Astrocyte (in vitro differentiated cells and primary cell): ENCODE results near the gene APEX1. TPM values are rescaled to one million over a fixed set of nuclear protein-coding genes. Genes with fewer than 3 reads are reported as not detected.

ENCODE experiments used
- DNase-seq: peaks from one replicate; pipeline ENCODE4 v3.0.0-alpha.2; 2010; ENCODE audit warnings: low read depth
- FAIRE-seq: peaks from 2 replicates; lab custom pipeline; 2011; peaks lifted over from hg19 to GRCh38; lab: Jason Lieb, UNC
- H2AFZ ChIP-seq: 2 replicates; pipeline ENCODE4 v1.6.0; 2012; ENCODE audit warnings: low read depth, low read length, inconsistent platforms
- H3K27ac ChIP-seq: 2 replicates; pipeline ENCODE4 v1.5.1; 2011; ENCODE audit warnings: low read depth, low read length, inconsistent platforms
- H3K27me3 ChIP-seq: 2 replicates; pipeline ENCODE4 v1.6.0; 2011; ENCODE audit warnings: low read length, inconsistent platforms; ENCODE audit not compliant: insufficient read depth
- H3K36me3 ChIP-seq: 2 replicates; pipeline ENCODE4 v1.5.1; 2011; ENCODE audit warnings: low read length, inconsistent platforms; ENCODE audit not compliant: insufficient read depth
- H3K4me1 ChIP-seq: 2 replicates; pipeline ENCODE4 v1.5.1; 2011; ENCODE audit warnings: low read length, inconsistent platforms; ENCODE audit not compliant: insufficient read depth
- H3K4me2 ChIP-seq: 2 replicates; pipeline ENCODE4 v1.6.0; 2012; ENCODE audit warnings: low read length, inconsistent platforms
- H3K4me3 ChIP-seq: 2 replicates; pipeline ENCODE4 v1.5.1; 2011; ENCODE audit warnings: low read depth, mild to moderate bottlenecking, low read length, inconsistent platforms; ENCODE audit not compliant: insufficient read depth
- H3K79me2 ChIP-seq: 2 replicates; pipeline ENCODE4 v1.6.0; 2012; ENCODE audit warnings: mild to moderate bottlenecking, low read length, inconsistent platforms; ENCODE audit not compliant: insufficient read depth
- H3K9ac ChIP-seq: 2 replicates; pipeline ENCODE4 v1.6.0; 2012; ENCODE audit warnings: mild to moderate bottlenecking, low read length, inconsistent platforms
- H3K9me3 ChIP-seq: 2 replicates; pipeline ENCODE4 v1.5.1; 2012; ENCODE audit warnings: low read depth, mild to moderate bottlenecking, low read length, inconsistent platforms; ENCODE audit not compliant: insufficient read depth
- H4K20me1 ChIP-seq: 2 replicates; pipeline ENCODE4 v1.6.0; 2012; ENCODE audit warnings: low read length, inconsistent platforms; ENCODE audit not compliant: insufficient read depth
- H3K27ac Mint-ChIP-seq: one replicate; pipeline ENCODE4 v1.8.0; 2021; ENCODE audit warnings: mild to moderate bottlenecking, mixed read lengths; ENCODE audit not compliant: unreplicated experiment
- H3K27me3 Mint-ChIP-seq: one replicate; pipeline ENCODE4 v1.8.0; 2021; ENCODE audit warnings: low read depth, mixed read lengths; ENCODE audit not compliant: unreplicated experiment
- H3K36me3 Mint-ChIP-seq: one replicate; pipeline ENCODE4 v1.8.0; 2021; ENCODE audit warnings: low read depth, mixed read lengths; ENCODE audit not compliant: unreplicated experiment
- H3K4me1 Mint-ChIP-seq: one replicate; pipeline ENCODE4 v1.8.0; 2021; ENCODE audit warnings: low read depth, mixed read lengths; ENCODE audit not compliant: unreplicated experiment
- H3K4me3 Mint-ChIP-seq: one replicate; pipeline ENCODE4 v1.8.0; 2021; ENCODE audit warnings: mild to moderate bottlenecking, moderate library complexity, mixed read lengths; ENCODE audit not compliant: unreplicated experiment
- H3K9me3 Mint-ChIP-seq: one replicate; pipeline ENCODE4 v1.8.0; 2021; ENCODE audit warnings: mild to moderate bottlenecking, mixed read lengths; ENCODE audit not compliant: unreplicated experiment
- CTCF ChIP-seq: IDR thresholded peaks from 2 replicates; pipeline ENCODE4 v1.5.1; 2011; ENCODE audit warnings: low read depth, mild to moderate bottlenecking, inconsistent platforms, low read length, moderate library complexity; ENCODE audit not compliant: insufficient read depth
- EZH2 ChIP-seq: IDR thresholded peaks from 2 replicates; pipeline ENCODE4 v1.6.1; 2012; ENCODE audit warnings: mild to moderate bottlenecking, low read length, inconsistent platforms; ENCODE audit not compliant: insufficient read depth
- total RNA-seq: library from RNA; stranded (reverse); gene quantifications from 2 replicates; pipeline ENCODE4 v1.2.1, GENCODE V29; 2021

The APEX1 gene
- total RNA-seq, 1 donor from 2014 or later, result 142 TPM

GRCh38 chr14:20469890-20470602 is 15.0 kb downstream of the APEX1 start:
- Histone ChIP-seq H2AFZ (peak overlapping the region; percentile 93), H3K4me3 (peak overlapping the region; percentile 89), H3K27ac (peak overlapping the region; percentile 80), H3K79me2 (peaks cover 28% of the 10 kb centered on the region), H3K4me1 (peaks cover 3% of the 10 kb centered on the region), H4K20me1 (peaks cover 14% of the 10 kb centered on the region), H3K9me3 (no peaks in the 10 kb centered on the region), H3K9ac (peak overlapping the region; percentile 91), H3K36me3 (peaks cover 21% of the 10 kb centered on the region), H3K27me3 (no peaks in the 10 kb centered on the region), H3K4me2 (peak overlapping the region; percentile 92)
- peak overlapping the region; percentile 91 for H3K4me3 Mint-ChIP-seq
- H3K4me1 Mint-ChIP-seq, result peaks cover 3% of the 10 kb centered on the region
- no peak for FAIRE-seq
- TF ChIP-seq EZH2 (no peak), CTCF (no peak)
- no peaks in the 10 kb centered on the region for H3K9me3 Mint-ChIP-seq
- H3K36me3 Mint-ChIP-seq, result peaks cover 5% of the 10 kb centered on the region
- H3K27ac Mint-ChIP-seq, result peak overlapping the region; percentile 73
- DNase-seq, result peak; percentile 57
- H3K27me3 Mint-ChIP-seq, result no peaks in the 10 kb centered on the region

GRCh38 chr14:20470603-20470901 is 15.5 kb downstream of the APEX1 start:
- H3K27ac Mint-ChIP-seq, result no peak overlapping the region

More at GRCh38 chr14:20470603-20470901, 15.5 kb downstream of the APEX1 start:
- DNase-seq, result no peak
- Histone ChIP-seq H4K20me1 (peaks cover 14% of the 10 kb centered on the region), H3K79me2 (peaks cover 28% of the 10 kb centered on the region), H3K4me1 (peaks cover 3% of the 10 kb centered on the region), H3K36me3 (peaks cover 22% of the 10 kb centered on the region), H3K4me2 (peak overlapping the region; percentile 92), H3K27ac (peak overlapping the region; percentile 80), H3K9ac (peak overlapping the region; percentile 91), H3K4me3 (peak overlapping the region; percentile 89), H3K27me3 (no peaks in the 10 kb centered on the region), H2AFZ (peak overlapping the region; percentile 93), H3K9me3 (no peaks in the 10 kb centered on the region)
- peaks cover 7% of the 10 kb centered on the region for H3K36me3 Mint-ChIP-seq
- no peak for FAIRE-seq
- no peaks in the 10 kb centered on the region for H3K27me3 Mint-ChIP-seq
- no peaks in the 10 kb centered on the region for H3K9me3 Mint-ChIP-seq
- TF ChIP-seq EZH2 (no peak), CTCF (no peak)
- H3K4me1 Mint-ChIP-seq, result peaks cover 3% of the 10 kb centered on the region
- H3K4me3 Mint-ChIP-seq, result peak overlapping the region; percentile 91
